ENCODE measurements around the gene GJA3. TPM values are rescaled to one million over a fixed set of nuclear protein-coding genes. Genes with fewer than 3 reads are reported as not detected.

The GJA3 gene
- total RNA-seq, 1 experiment from 2014 or later = 0.92 TPM

- Mint-ChIP-seq H3K9me3 (no peaks in the 10 kb centered on the region), H3K4me1 (peaks cover 2 to 8% of the 10 kb centered on the region in 2 experiments; a peak in 3 of 4 replicates), H3K27ac (no peak overlapping the region; a peak in 1 of 7 replicates), H3K36me3 (ENCODE audit: insufficient read depth in 1 of 3, low read depth in 3 of 3) (no peaks in the 10 kb centered on the region), H3K27me3 (ENCODE audit: low read depth) (peaks cover 14% of the 10 kb centered on the region), H3K4me3 (no peak overlapping the region)
- Histone ChIP-seq H3K14ac (ENCODE audit: insufficient read depth, low read length) (no peak overlapping the region), H3K4ac (ENCODE audit: low read depth, low read length) (no peak overlapping the region), H3K27ac (ENCODE audit: insufficient read length, low read depth, low read length) (no peak overlapping the region), H3K79me1 (ENCODE audit: insufficient read depth, low read depth, low read length, poor library complexity, severe bottlenecking) (no peaks in the 10 kb centered on the region), H2BK5ac (ENCODE audit: insufficient read length, low read length) (no peak overlapping the region), H2AFZ (ENCODE audit: low read length) (no peak overlapping the region), H3K9me3 (ENCODE audit: control insufficient read depth, low read depth, low read length) (no peaks in the 10 kb centered on the region), H3K23me2 (ENCODE audit: insufficient read length, low read depth, low read length, poor library complexity, severe bottlenecking) (no peaks in the 10 kb centered on the region), H3K27me3 (ENCODE audit: insufficient read depth, low read length) (no peaks in the 10 kb centered on the region), H3K23ac (ENCODE audit: insufficient read length, low read depth, low read length) (no peak overlapping the region), H4K8ac (replicated peaks; ENCODE audit: insufficient read length, low read depth, low read length) (no peak overlapping the region), H2BK120ac (ENCODE audit: low read depth, low read length, poor library complexity, severe bottlenecking) (no peak overlapping the region), H3K4me2 (ENCODE audit: insufficient read depth, insufficient read length, low read length) (no peak overlapping the region), H3K79me2 (ENCODE audit: insufficient read depth, low read length) (no peaks in the 10 kb centered on the region), H3K18ac (ENCODE audit: insufficient read length, low read depth, low read length) (no peak overlapping the region), H2BK15ac (ENCODE audit: low read depth, low read length) (no peak overlapping the region), H4K91ac (ENCODE audit: insufficient read length, low read depth, low read length) (no peak overlapping the region), H2AK5ac (ENCODE audit: insufficient read length, low read length) (no peak overlapping the region), H3K4me1 (ENCODE audit: insufficient read depth, low read length) (no peaks in the 10 kb centered on the region), H3T11ph (ENCODE audit: low read length) (no peak overlapping the region), H4K20me1 (ENCODE audit: control insufficient read depth, insufficient read depth, insufficient read length) (no peaks in the 10 kb centered on the region), H2BK12ac (ENCODE audit: insufficient read length, low read depth, low read length) (no peak overlapping the region), H4K5ac (ENCODE audit: insufficient read length, low read depth, low read length) (no peak overlapping the region), H3K9ac (ENCODE audit: extremely low read depth, insufficient read length, low read length) (no peak overlapping the region), H2BK20ac (ENCODE audit: low read depth, low read length, poor library complexity, severe bottlenecking) (no peak overlapping the region), H3K56ac (ENCODE audit: insufficient read length, low read depth, low read length) (no peak overlapping the region)
- DNase-seq = no peak
- TF ChIP-seq, protein P1, sequence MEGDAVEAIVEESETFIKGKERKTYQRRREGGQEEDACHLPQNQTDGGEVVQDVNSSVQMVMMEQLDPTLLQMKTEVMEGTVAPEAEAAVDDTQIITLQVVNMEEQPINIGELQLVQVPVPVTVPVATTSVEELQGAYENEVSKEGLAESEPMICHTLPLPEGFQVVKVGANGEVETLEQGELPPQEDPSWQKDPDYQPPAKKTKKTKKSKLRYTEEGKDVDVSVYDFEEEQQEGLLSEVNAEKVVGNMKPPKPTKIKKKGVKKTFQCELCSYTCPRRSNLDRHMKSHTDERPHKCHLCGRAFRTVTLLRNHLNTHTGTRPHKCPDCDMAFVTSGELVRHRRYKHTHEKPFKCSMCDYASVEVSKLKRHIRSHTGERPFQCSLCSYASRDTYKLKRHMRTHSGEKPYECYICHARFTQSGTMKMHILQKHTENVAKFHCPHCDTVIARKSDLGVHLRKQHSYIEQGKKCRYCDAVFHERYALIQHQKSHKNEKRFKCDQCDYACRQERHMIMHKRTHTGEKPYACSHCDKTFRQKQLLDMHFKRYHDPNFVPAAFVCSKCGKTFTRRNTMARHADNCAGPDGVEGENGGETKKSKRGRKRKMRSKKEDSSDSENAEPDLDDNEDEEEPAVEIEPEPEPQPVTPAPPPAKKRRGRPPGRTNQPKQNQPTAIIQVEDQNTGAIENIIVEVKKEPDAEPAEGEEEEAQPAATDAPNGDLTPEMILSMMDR (conservative IDR thresholded peaks at IDR 0.05) = no peak
- no CpG with 5 or more reads among the region's 30 CpGs for WGBS (ENCODE audit: extremely low coverage, insufficient read length, low lambda C conversion rate)
Measured at GRCh38 chr13:20142927-20143480, 17.8 kb downstream of the GJA3 start.
